GM23338 (cell line): Measurements from ENCODE around the gene TASP1. TPM values are rescaled to one million over a fixed set of nuclear protein-coding genes. Genes with fewer than 3 reads are reported as not detected.
A peak's percentile ranks its signal among the peaks of the same experiment; 100 is the strongest.

Source experiments
- ATAC-seq: fragments of 200-7000 bp; cut with Tn5 transposase; 3 replicates; pipeline ENCODE4 v1.9.1; 2020
- DNase-seq: peaks from one replicate; pipeline ENCODE4 v3.0.0-alpha.2; 2015; ENCODE audit warnings: low spot score
- H2AFZ ChIP-seq: fragments of 200-600 bp; sonication (generic); 2 replicates; pipeline ENCODE4 v1.8.0; 2016; ENCODE audit warnings: antibody characterized with exemption, mild to moderate bottlenecking, moderate library complexity
- H3F3A ChIP-seq: fragments of 200-600 bp; sonication (generic); replicated peaks from 2 replicates; pipeline ENCODE4 v1.8.0; 2017; ENCODE audit warnings: antibody characterized with exemption, mixed run types, low read depth
- H3K27ac ChIP-seq: fragments of 200-600 bp; sonication (generic); 2 replicates; pipeline ENCODE4 v1.6.1; 2016; ENCODE audit warnings: low read depth
- H3K27me3 ChIP-seq: fragments of 200-600 bp; sonication (generic); 2 replicates; pipeline ENCODE4 v1.8.0; 2016; ENCODE audit warnings: mild to moderate bottlenecking, mixed run types, moderate library complexity; ENCODE audit not compliant: insufficient read depth
- H3K36me3 ChIP-seq: fragments of 200-600 bp; sonication (generic); 2 replicates; pipeline ENCODE4 v1.8.0; 2016; ENCODE audit warnings: mild to moderate bottlenecking; ENCODE audit not compliant: insufficient read depth
- H3K4me1 ChIP-seq: fragments of 200-600 bp; sonication (generic); 2 replicates; pipeline ENCODE4 v1.8.0; 2016; ENCODE audit warnings: mild to moderate bottlenecking, moderate library complexity; ENCODE audit not compliant: insufficient read depth
- H3K4me2 ChIP-seq: fragments of 200-600 bp; sonication (generic); 2 replicates; pipeline ENCODE4 v1.7.1; 2017; ENCODE audit warnings: mixed run types
- H3K4me3 ChIP-seq: fragments of 200-600 bp; sonication (generic); 2 replicates; pipeline ENCODE4 v1.6.1; 2016; ENCODE audit warnings: mixed run types
- H3K79me2 ChIP-seq: fragments of 200-600 bp; sonication (generic); replicated peaks from 2 replicates; pipeline ENCODE4 v1.8.0; 2017; ENCODE audit warnings: mild to moderate bottlenecking; ENCODE audit not compliant: insufficient read depth
- H3K9me2 ChIP-seq: fragments of 200-600 bp; sonication (generic); 2 replicates; pipeline ENCODE4 v1.8.0; 2017; ENCODE audit not compliant: insufficient read depth
- H4K20me1 ChIP-seq: fragments of 200-600 bp; sonication (generic); replicated peaks from 2 replicates; pipeline ENCODE4 v1.8.0; 2017; ENCODE audit warnings: mild to moderate bottlenecking; ENCODE audit not compliant: insufficient read depth
- H3K27ac Mint-ChIP-seq: 2 replicates; pipeline ENCODE4 v1.8.0; 2020; ENCODE audit warnings: inconsistent platforms, mild to moderate bottlenecking, moderate library complexity, mixed read lengths
- H3K27me3 Mint-ChIP-seq: 3 replicates; pipeline ENCODE4 v1.8.0; 2022; ENCODE audit warnings: low read depth, mild to moderate bottlenecking, moderate library complexity, mixed read lengths, inconsistent platforms; ENCODE audit not compliant: insufficient read depth, poor library complexity
- H3K36me3 Mint-ChIP-seq: 3 replicates; pipeline ENCODE4 v1.8.0; 2021; ENCODE audit warnings: low read depth, mild to moderate bottlenecking, inconsistent platforms, moderate library complexity, mixed read lengths
- H3K4me1 Mint-ChIP-seq: 3 replicates; pipeline ENCODE4 v1.8.0; 2020; ENCODE audit warnings: mild to moderate bottlenecking, inconsistent platforms, mixed read lengths
- H3K4me3 Mint-ChIP-seq: 3 replicates; pipeline ENCODE4 v1.8.0; 2021; ENCODE audit warnings: moderate library complexity, mild to moderate bottlenecking, inconsistent platforms, mixed read lengths
- H3K9me3 Mint-ChIP-seq: 3 replicates; pipeline ENCODE4 v1.8.0; 2020; ENCODE audit warnings: moderate library complexity, mild to moderate bottlenecking, inconsistent platforms, mixed read lengths
- CREB1 ChIP-seq: fragments of 250-450 bp; sonication (Bioruptor Pico); IDR thresholded peaks from 2 replicates; pipeline ENCODE4 v1.5.0; 2020; ENCODE audit warnings: low read depth, mild to moderate bottlenecking, moderate library complexity
- EZH2 ChIP-seq: fragments of 200-600 bp; sonication (generic); IDR thresholded peaks from one replicate; pipeline ENCODE4 v1.8.0; 2017; ENCODE audit warnings: antibody characterized with exemption, mild to moderate bottlenecking, low read depth; ENCODE audit not compliant: unreplicated experiment
- EZH2phosphoT487 ChIP-seq: fragments of 200-600 bp; sonication (generic); IDR thresholded peaks from one replicate; pipeline ENCODE4 v1.8.1; 2018; ENCODE audit warnings: antibody characterized with exemption; ENCODE audit not compliant: unreplicated experiment
- JUNB ChIP-seq: IDR thresholded peaks from one replicate; pipeline ENCODE4 v1.6.1; 2016; ENCODE audit warnings: antibody characterized with exemption; ENCODE audit not compliant: unreplicated experiment
- POLR2AphosphoS5 ChIP-seq: IDR thresholded peaks from 2 replicates; pipeline ENCODE4 v1.6.1; 2016; ENCODE audit warnings: antibody characterized with exemption, low read depth
- STAT1 ChIP-seq: IDR thresholded peaks from one replicate; pipeline ENCODE4 v1.6.1; 2016; ENCODE audit warnings: antibody characterized with exemption; ENCODE audit not compliant: unreplicated experiment
- ZNF114 ChIP-seq: fragments of 250-450 bp; sonication (Bioruptor Pico); IDR thresholded peaks from 2 replicates; pipeline ENCODE4 v1.5.0; 2020; ENCODE audit warnings: mild to moderate bottlenecking, moderate library complexity
- ZNF331 ChIP-seq: fragments of 250-450 bp; sonication (Bioruptor Pico); IDR thresholded peaks from 2 replicates; pipeline ENCODE4 v1.5.0; 2020; ENCODE audit warnings: low read depth, mild to moderate bottlenecking, moderate library complexity
- polyA plus RNA-seq: library from polyadenylated mRNA; unstranded; fragments of >200 nt; fragmentation: Nextera tagmentation; extraction: Ambion mirVana; gene quantifications from 2 replicates; pipeline ENCODE4 v1.2.1, GENCODE V29; 2016
- total RNA-seq: library from RNA; depleted of rRNA; stranded (reverse); fragments of >200 nt; shearing (Covaris generic); gene quantifications from 2 replicates; pipeline ENCODE4 v1.2.3, GENCODE V29; 2014
- TF ChIP-seq, protein P1 (sequence below): fragments of 250-450 bp; sonication (Bioruptor Pico); IDR thresholded peaks from 2 replicates; pipeline ENCODE4 v1.5.0; 2020; ENCODE audit warnings: mild to moderate bottlenecking, moderate library complexity
- TF ChIP-seq, protein P2 (sequence below), 2 experiments: fragments of 200-600 bp in 1 of 2; sonication (generic) in 1 of 2; conservative IDR thresholded peaks; 2 replicates each; pipeline versions ENCODE4 v1.5.1 to v1.6.1; 2016 to 2017; ENCODE audit warnings: antibody characterized with exemption in 2 of 2, low read depth in 2 of 2, mild to moderate bottlenecking in 2 of 2, moderate library complexity in 1 of 2
- TF ChIP-seq, protein P3 (sequence below): IDR thresholded peaks from 2 replicates; pipeline ENCODE4 v1.6.1; 2016; ENCODE audit warnings: antibody characterized with exemption
- TF ChIP-seq, protein P4 (sequence below): IDR thresholded peaks from one replicate; pipeline ENCODE4 v1.6.1; 2018; ENCODE audit warnings: antibody characterized with exemption; ENCODE audit not compliant: unreplicated experiment

Gene TASP1
- total and polyA plus RNA-seq, 2 experiments from 2014 or later, result 9.7 to 9.8 TPM

DNA sequence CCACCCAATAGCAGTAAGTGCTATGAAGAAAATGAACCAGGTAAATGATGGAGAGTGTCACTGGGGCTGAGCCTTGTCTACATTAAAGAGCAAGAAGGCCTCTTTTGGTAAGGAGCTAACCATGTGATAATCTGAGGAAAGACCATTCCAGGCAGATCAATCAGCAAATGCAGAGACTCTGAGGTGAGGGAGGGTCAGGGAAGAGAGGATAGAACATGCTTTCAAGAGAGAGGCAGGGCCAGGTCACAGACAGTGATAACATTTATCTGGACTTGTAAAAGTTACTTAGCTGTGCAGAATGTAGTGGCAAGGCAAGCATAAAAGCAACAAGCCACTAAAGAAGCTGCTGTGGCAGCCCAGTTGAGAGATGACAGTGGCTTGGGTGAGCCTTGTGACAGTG, 197.3 kb downstream of the TASP1 start:
- H3K9me2 ChIP-seq, result no peaks in the 10 kb centered on the region
- H3K27me3 ChIP-seq, result no peaks in the 10 kb centered on the region
- TF ChIP-seq JUNB, result no peak
- TF ChIP-seq, protein P1, sequence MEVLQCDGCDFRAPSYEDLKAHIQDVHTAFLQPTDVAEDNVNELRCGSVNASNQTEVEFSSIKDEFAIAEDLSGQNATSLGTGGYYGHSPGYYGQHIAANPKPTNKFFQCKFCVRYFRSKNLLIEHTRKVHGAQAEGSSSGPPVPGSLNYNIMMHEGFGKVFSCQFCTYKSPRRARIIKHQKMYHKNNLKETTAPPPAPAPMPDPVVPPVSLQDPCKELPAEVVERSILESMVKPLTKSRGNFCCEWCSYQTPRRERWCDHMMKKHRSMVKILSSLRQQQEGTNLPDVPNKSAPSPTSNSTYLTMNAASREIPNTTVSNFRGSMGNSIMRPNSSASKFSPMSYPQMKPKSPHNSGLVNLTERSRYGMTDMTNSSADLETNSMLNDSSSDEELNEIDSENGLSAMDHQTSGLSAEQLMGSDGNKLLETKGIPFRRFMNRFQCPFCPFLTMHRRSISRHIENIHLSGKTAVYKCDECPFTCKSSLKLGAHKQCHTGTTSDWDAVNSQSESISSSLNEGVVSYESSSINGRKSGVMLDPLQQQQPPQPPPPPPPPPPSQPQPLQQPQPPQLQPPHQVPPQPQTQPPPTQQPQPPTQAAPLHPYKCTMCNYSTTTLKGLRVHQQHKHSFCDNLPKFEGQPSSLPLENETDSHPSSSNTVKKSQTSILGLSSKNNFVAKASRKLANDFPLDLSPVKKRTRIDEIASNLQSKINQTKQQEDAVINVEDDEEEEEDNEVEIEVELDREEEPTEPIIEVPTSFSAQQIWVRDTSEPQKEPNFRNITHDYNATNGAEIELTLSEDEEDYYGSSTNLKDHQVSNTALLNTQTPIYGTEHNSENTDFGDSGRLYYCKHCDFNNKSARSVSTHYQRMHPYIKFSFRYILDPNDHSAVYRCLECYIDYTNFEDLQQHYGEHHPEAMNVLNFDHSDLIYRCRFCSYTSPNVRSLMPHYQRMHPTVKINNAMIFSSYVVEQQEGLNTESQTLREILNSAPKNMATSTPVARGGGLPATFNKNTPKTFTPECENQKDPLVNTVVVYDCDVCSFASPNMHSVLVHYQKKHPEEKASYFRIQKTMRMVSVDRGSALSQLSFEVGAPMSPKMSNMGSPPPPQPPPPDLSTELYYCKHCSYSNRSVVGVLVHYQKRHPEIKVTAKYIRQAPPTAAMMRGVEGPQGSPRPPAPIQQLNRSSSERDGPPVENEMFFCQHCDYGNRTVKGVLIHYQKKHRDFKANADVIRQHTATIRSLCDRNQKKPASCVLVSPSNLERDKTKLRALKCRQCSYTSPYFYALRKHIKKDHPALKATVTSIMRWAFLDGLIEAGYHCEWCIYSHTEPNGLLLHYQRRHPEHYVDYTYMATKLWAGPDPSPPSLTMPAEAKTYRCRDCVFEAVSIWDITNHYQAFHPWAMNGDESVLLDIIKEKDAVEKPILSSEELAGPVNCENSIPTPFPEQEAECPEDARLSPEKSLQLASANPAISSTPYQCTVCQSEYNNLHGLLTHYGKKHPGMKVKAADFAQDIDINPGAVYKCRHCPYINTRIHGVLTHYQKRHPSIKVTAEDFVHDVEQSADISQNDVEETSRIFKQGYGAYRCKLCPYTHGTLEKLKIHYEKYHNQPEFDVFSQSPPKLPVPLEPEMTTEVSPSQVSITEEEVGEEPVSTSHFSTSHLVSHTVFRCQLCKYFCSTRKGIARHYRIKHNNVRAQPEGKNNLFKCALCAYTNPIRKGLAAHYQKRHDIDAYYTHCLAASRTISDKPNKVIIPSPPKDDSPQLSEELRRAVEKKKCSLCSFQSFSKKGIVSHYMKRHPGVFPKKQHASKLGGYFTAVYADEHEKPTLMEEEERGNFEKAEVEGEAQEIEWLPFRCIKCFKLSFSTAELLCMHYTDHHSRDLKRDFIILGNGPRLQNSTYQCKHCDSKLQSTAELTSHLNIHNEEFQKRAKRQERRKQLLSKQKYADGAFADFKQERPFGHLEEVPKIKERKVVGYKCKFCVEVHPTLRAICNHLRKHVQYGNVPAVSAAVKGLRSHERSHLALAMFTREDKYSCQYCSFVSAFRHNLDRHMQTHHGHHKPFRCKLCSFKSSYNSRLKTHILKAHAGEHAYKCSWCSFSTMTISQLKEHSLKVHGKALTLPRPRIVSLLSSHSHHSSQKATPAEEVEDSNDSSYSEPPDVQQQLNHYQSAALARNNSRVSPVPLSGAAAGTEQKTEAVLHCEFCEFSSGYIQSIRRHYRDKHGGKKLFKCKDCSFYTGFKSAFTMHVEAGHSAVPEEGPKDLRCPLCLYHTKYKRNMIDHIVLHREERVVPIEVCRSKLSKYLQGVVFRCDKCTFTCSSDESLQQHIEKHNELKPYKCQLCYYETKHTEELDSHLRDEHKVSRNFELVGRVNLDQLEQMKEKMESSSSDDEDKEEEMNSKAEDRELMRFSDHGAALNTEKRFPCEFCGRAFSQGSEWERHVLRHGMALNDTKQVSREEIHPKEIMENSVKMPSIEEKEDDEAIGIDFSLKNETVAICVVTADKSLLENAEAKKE (CRISPR knock-in tag), result no peak
- TF ChIP-seq, protein P2, sequence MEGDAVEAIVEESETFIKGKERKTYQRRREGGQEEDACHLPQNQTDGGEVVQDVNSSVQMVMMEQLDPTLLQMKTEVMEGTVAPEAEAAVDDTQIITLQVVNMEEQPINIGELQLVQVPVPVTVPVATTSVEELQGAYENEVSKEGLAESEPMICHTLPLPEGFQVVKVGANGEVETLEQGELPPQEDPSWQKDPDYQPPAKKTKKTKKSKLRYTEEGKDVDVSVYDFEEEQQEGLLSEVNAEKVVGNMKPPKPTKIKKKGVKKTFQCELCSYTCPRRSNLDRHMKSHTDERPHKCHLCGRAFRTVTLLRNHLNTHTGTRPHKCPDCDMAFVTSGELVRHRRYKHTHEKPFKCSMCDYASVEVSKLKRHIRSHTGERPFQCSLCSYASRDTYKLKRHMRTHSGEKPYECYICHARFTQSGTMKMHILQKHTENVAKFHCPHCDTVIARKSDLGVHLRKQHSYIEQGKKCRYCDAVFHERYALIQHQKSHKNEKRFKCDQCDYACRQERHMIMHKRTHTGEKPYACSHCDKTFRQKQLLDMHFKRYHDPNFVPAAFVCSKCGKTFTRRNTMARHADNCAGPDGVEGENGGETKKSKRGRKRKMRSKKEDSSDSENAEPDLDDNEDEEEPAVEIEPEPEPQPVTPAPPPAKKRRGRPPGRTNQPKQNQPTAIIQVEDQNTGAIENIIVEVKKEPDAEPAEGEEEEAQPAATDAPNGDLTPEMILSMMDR (conservative IDR thresholded peaks at IDR 0.05; ENCODE audit: low read depth in 2 of 2), result no peak
- TF ChIP-seq POLR2AphosphoS5, result no peak
- TF ChIP-seq ZNF114, result no peak
- TF ChIP-seq ZNF331, result no peak
- TF ChIP-seq, protein P3, sequence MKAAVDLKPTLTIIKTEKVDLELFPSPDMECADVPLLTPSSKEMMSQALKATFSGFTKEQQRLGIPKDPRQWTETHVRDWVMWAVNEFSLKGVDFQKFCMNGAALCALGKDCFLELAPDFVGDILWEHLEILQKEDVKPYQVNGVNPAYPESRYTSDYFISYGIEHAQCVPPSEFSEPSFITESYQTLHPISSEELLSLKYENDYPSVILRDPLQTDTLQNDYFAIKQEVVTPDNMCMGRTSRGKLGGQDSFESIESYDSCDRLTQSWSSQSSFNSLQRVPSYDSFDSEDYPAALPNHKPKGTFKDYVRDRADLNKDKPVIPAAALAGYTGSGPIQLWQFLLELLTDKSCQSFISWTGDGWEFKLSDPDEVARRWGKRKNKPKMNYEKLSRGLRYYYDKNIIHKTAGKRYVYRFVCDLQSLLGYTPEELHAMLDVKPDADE, result no peak
- TF ChIP-seq STAT1, result no peak
- TF ChIP-seq EZH2, result no peak
- no peak for TF ChIP-seq CREB1 (CRISPR knock-in tag)
- TF ChIP-seq, protein P4, sequence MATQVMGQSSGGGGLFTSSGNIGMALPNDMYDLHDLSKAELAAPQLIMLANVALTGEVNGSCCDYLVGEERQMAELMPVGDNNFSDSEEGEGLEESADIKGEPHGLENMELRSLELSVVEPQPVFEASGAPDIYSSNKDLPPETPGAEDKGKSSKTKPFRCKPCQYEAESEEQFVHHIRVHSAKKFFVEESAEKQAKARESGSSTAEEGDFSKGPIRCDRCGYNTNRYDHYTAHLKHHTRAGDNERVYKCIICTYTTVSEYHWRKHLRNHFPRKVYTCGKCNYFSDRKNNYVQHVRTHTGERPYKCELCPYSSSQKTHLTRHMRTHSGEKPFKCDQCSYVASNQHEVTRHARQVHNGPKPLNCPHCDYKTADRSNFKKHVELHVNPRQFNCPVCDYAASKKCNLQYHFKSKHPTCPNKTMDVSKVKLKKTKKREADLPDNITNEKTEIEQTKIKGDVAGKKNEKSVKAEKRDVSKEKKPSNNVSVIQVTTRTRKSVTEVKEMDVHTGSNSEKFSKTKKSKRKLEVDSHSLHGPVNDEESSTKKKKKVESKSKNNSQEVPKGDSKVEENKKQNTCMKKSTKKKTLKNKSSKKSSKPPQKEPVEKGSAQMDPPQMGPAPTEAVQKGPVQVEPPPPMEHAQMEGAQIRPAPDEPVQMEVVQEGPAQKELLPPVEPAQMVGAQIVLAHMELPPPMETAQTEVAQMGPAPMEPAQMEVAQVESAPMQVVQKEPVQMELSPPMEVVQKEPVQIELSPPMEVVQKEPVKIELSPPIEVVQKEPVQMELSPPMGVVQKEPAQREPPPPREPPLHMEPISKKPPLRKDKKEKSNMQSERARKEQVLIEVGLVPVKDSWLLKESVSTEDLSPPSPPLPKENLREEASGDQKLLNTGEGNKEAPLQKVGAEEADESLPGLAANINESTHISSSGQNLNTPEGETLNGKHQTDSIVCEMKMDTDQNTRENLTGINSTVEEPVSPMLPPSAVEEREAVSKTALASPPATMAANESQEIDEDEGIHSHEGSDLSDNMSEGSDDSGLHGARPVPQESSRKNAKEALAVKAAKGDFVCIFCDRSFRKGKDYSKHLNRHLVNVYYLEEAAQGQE, result no peak
- no peak for TF ChIP-seq EZH2phosphoT487
- no peak overlapping the region for H2AFZ ChIP-seq
- Mint-ChIP-seq H3K27ac (no peak overlapping the region), H3K4me1 (peaks cover under 1% of the 10 kb centered on the region; the same call in 1 of the 3 replicates), H3K9me3 (peaks cover 9% of the 10 kb centered on the region; the same call in 2 of the 3 replicates), H3K27me3 (no peaks in the 10 kb centered on the region), H3K36me3 (peaks cover 11% of the 10 kb centered on the region; the same call in 2 of the 3 replicates), H3K4me3 (no peak overlapping the region)
- H3K4me2 ChIP-seq, result no peak overlapping the region
- H3K4me3 ChIP-seq, result no peak overlapping the region
- H3K27ac ChIP-seq, result 0 out of 2 replicates have a peak overlapping the region, but pooled peaks have one; percentile 11
- no peak for ATAC-seq
- no peak for DNase-seq
- H3K4me1 ChIP-seq, result no peaks in the 10 kb centered on the region
- H4K20me1 ChIP-seq, result no peaks in the 10 kb centered on the region
- H3K36me3 ChIP-seq, result no peaks in the 10 kb centered on the region
- no peaks in the 10 kb centered on the region for H3K79me2 ChIP-seq
- no peaks in the 10 kb centered on the region for H3F3A ChIP-seq
